ENCODE results near the gene TDRD10.

DNA sequence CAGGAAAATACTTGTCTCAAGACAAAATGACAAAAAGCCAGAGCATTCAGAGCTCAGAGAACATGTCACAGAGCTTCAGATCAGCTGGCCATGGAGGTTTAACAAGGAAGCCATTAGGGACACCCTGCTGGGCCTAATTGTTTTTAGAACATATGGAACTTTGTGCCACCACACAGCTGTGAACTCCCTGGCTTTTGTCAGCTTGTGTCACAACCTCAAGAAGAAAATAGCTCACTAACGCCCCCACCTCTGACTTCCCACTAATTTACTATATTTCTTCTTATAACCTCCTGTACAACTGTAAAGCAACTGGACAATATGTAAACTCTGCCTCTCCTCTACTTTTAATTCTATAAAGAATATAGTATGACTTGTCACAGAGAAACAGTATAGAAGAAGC is 21.0 kb upstream of the TDRD10 start:
- TF ChIP-seq POLR2AphosphoS5 (IDR thresholded peaks at IDR 0.05; ENCODE audit: borderline replicate concordance, low read depth, low read length): no peak
- no peak for TF ChIP-seq EZH2 (IDR thresholded peaks at IDR 0.05)
- no peak for TF ChIP-seq FOXP2 (optimal IDR thresholded peaks at IDR 0.05; ENCODE audit: control extremely low read depth, extremely low read length, insufficient read depth)

All from SK-N-MC (cell line).